Stomach (tissue), 4 donors: ENCODE data around the gene CPED1.

Source experiments
- CTCF ChIP-seq, 7 experiments: fragments of 450-650 bp in 4 of 7; fragments of 200-600 bp in 3 of 7; sonication (generic) in 3 of 7; IDR thresholded peaks; one replicate each; pipeline ENCODE4 v1.5.1; 2016 to 2019; ENCODE audit warnings: antibody characterized with exemption in 7 of 7, control low read depth in 2 of 7, mild to moderate bottlenecking in 1 of 7
- POLR2A ChIP-seq, 4 donors: fragments of 450-650 bp; IDR thresholded peaks; one replicate each; pipeline ENCODE4 v1.6.1; 2016; ENCODE audit warnings: antibody characterized with exemption in 4 of 4, control low read depth in 2 of 4, mild to moderate bottlenecking in 1 of 4, moderate library complexity in 1 of 4
- POLR2AphosphoS5 ChIP-seq, 3 donors: sonication (generic); formaldehyde crosslinking; IDR thresholded peaks; one replicate each; pipeline ENCODE4 v1.6.1; 2016; ENCODE audit warnings: antibody characterized with exemption in 3 of 3

GRCh38 chr7:121274467-121274866, 286.0 kb downstream of the CPED1 start:
- TF ChIP-seq POLR2AphosphoS5 (IDR thresholded peaks at IDR 0.05) = no peak
- TF ChIP-seq CTCF (IDR thresholded peaks at IDR 0.05) = no peak
- TF ChIP-seq POLR2A (IDR thresholded peaks at IDR 0.05) = no peak
